ENCODE data around the gene STAT5A.

Gene STAT5A

DNA sequence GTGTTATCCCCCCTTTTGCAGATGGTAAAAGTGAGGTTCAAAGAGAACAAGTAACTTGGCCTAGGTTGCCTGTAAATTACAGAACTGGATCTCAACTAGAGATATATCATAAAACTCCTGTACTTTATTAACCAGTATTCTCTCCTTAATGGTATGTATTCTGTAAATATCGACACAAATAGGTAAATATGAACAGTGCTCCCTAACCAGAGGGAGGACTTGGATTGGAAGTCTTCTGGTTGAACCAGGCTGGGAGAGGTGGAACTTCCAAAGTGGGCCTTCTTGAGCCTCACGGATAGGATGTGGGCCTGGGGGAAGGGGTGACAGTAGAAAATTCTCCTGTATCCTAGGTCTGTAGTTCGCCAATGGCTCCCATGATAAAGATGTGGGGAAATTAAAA lies 7.7 kb downstream of the STAT5A start:
- TF ChIP-seq SIN3A (IDR thresholded peaks at IDR 0.05; ENCODE audit: borderline replicate concordance, insufficient read depth, low read length) (no peak), FOXP2 (optimal IDR thresholded peaks at IDR 0.05; ENCODE audit: borderline replicate concordance, extremely low read depth, extremely low read length, insufficient read depth) (no peak), POLR2AphosphoS5 (IDR thresholded peaks at IDR 0.05; ENCODE audit: low read depth, low read length) (no peak)

- TF ChIP-seq SIN3A (IDR thresholded peaks at IDR 0.05; ENCODE audit: borderline replicate concordance, insufficient read depth, low read length) (no peak), REST (IDR thresholded peaks at IDR 0.05; ENCODE audit: insufficient read depth in 1 of 2, low read depth in 2 of 2, low read length in 2 of 2) (no peak), FOXP2 (optimal IDR thresholded peaks at IDR 0.05; ENCODE audit: borderline replicate concordance, extremely low read depth, extremely low read length, insufficient read depth) (no peak), POLR2AphosphoS5 (IDR thresholded peaks at IDR 0.05; ENCODE audit: low read depth, low read length) (no peak), TAF1 (IDR thresholded peaks at IDR 0.05; ENCODE audit: borderline replicate concordance, insufficient read depth, low read length) (no peak)
Measured at GRCh38 chr17:42301022-42301421, 12.7 kb downstream of the STAT5A start.

DNA sequence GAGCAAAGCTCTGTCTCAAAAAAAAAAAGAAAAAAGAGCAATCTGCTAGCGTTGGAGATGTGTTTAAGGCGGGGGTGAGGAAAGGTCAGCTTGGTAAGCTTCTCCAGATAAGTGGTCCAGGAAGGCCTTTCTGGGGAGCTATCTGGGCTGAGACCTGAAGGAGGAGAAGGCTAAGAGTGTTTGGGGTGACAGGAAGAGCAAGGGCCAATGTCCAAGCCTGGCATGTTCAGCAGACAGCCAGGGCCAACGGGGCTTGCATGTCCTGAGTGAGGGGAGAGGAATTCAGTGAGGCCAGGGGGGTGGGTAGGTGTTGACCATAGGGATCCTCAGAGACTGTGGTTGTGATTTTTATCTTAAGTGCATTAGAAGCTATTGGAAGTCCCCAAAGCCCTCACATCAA lies 15.4 kb downstream of the STAT5A start:
- TF ChIP-seq SIN3A (IDR thresholded peaks at IDR 0.05; ENCODE audit: borderline replicate concordance, insufficient read depth, low read length) (no peak), POLR2AphosphoS5 (IDR thresholded peaks at IDR 0.05; ENCODE audit: low read depth, low read length) (no peak), TAF1 (IDR thresholded peaks at IDR 0.05; ENCODE audit: borderline replicate concordance, insufficient read depth, low read length) (no peak), REST (IDR thresholded peaks at IDR 0.05; ENCODE audit: insufficient read depth in 1 of 2, low read depth in 2 of 2, low read length in 2 of 2) (no peak), FOXP2 (optimal IDR thresholded peaks at IDR 0.05; ENCODE audit: borderline replicate concordance, extremely low read depth, extremely low read length, insufficient read depth) (no peak)

DNA sequence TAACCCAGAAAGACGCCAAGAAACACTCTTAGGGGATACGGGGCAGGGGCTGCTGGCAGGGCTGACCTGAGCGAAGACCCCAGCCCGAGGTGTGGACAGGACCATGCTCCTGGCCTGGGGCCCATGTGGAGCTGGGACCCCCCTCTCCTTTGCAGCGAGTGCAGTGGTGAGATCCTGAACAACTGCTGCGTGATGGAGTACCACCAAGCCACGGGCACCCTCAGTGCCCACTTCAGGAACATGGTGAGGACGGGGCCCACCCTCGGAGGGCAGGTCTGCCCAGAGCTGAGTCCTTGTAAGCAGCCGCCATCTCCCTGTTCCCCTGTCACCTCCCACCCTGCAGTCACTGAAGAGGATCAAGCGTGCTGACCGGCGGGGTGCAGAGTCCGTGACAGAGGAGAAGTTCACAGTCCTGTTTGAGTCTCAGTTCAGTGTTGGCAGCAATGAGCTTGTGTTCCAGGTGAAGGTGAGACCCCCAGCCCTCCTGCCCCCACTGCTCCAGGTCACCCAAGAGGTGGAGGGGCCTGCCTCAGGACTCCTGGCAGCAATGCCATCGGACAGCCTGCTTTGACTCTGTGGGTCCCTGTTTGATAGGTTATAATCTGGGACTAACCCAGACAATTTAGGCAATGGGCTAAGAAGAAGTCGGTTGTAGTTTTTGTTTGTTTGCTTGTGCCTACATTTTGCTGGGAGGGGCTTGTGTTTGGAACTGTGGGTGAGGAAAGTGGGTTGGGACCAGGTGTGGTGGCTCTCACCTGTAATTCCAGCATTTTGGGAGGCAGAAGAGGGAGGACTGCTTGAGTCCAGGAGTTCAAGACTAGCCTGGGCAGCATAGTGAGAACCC lies 16.1 kb downstream of the STAT5A start:
- TF ChIP-seq POLR2AphosphoS5 (IDR thresholded peaks at IDR 0.05; ENCODE audit: low read depth, low read length) (no peak), REST (IDR thresholded peaks at IDR 0.05; ENCODE audit: insufficient read depth in 1 of 2, low read depth in 2 of 2, low read length in 2 of 2) (no peak), TAF1 (IDR thresholded peaks at IDR 0.05; ENCODE audit: borderline replicate concordance, insufficient read depth, low read length) (no peak), FOXP2 (optimal IDR thresholded peaks at IDR 0.05; ENCODE audit: borderline replicate concordance, extremely low read depth, extremely low read length, insufficient read depth) (no peak), SIN3A (IDR thresholded peaks at IDR 0.05; ENCODE audit: borderline replicate concordance, insufficient read depth, low read length) (no peak)

- TF ChIP-seq POLR2AphosphoS5 (IDR thresholded peaks at IDR 0.05; ENCODE audit: low read depth, low read length), result no peak
Measured at GRCh38 chr17:42305543-42306384, 17.5 kb downstream of the STAT5A start.

- TF ChIP-seq REST (IDR thresholded peaks at IDR 0.05; ENCODE audit: insufficient read depth in 1 of 2, low read depth in 2 of 2, low read length in 2 of 2), result no peak
- no peak for TF ChIP-seq TAF1 (IDR thresholded peaks at IDR 0.05; ENCODE audit: borderline replicate concordance, insufficient read depth, low read length)
- no peak for TF ChIP-seq FOXP2 (optimal IDR thresholded peaks at IDR 0.05; ENCODE audit: borderline replicate concordance, extremely low read depth, extremely low read length, insufficient read depth)
- TF ChIP-seq SIN3A (IDR thresholded peaks at IDR 0.05; ENCODE audit: borderline replicate concordance, insufficient read depth, low read length), result no peak
- no peak for TF ChIP-seq POLR2AphosphoS5 (IDR thresholded peaks at IDR 0.05; ENCODE audit: low read depth, low read length)
Measured at GRCh38 chr17:42306385-42306667, 18.0 kb downstream of the STAT5A start.

Measured in PFSK-1 (cell line).